GM23338 (cell line): ENCODE measurements around the gene ADRA2A. TPM values are rescaled to one million over a fixed set of nuclear protein-coding genes. Genes with fewer than 3 reads are reported as not detected.

Source experiments
- ATAC-seq: fragments of 200-7000 bp; cut with Tn5 transposase; 3 replicates; pipeline ENCODE4 v1.9.1; 2020
- DNase-seq: peaks from one replicate; pipeline ENCODE4 v3.0.0-alpha.2; 2015; ENCODE audit warnings: low spot score
- H2AFZ ChIP-seq: fragments of 200-600 bp; sonication (generic); 2 replicates; pipeline ENCODE4 v1.8.0; 2016; ENCODE audit warnings: antibody characterized with exemption, mild to moderate bottlenecking, moderate library complexity
- H3F3A ChIP-seq: fragments of 200-600 bp; sonication (generic); replicated peaks from 2 replicates; pipeline ENCODE4 v1.8.0; 2017; ENCODE audit warnings: antibody characterized with exemption, mixed run types, low read depth
- H3K27ac ChIP-seq: fragments of 200-600 bp; sonication (generic); 2 replicates; pipeline ENCODE4 v1.6.1; 2016; ENCODE audit warnings: low read depth
- H3K27me3 ChIP-seq: fragments of 200-600 bp; sonication (generic); 2 replicates; pipeline ENCODE4 v1.8.0; 2016; ENCODE audit warnings: mild to moderate bottlenecking, mixed run types, moderate library complexity; ENCODE audit not compliant: insufficient read depth
- H3K36me3 ChIP-seq: fragments of 200-600 bp; sonication (generic); 2 replicates; pipeline ENCODE4 v1.8.0; 2016; ENCODE audit warnings: mild to moderate bottlenecking; ENCODE audit not compliant: insufficient read depth
- H3K4me1 ChIP-seq: fragments of 200-600 bp; sonication (generic); 2 replicates; pipeline ENCODE4 v1.8.0; 2016; ENCODE audit warnings: mild to moderate bottlenecking, moderate library complexity; ENCODE audit not compliant: insufficient read depth
- H3K4me2 ChIP-seq: fragments of 200-600 bp; sonication (generic); 2 replicates; pipeline ENCODE4 v1.7.1; 2017; ENCODE audit warnings: mixed run types
- H3K4me3 ChIP-seq: fragments of 200-600 bp; sonication (generic); 2 replicates; pipeline ENCODE4 v1.6.1; 2016; ENCODE audit warnings: mixed run types
- H3K79me2 ChIP-seq: fragments of 200-600 bp; sonication (generic); replicated peaks from 2 replicates; pipeline ENCODE4 v1.8.0; 2017; ENCODE audit warnings: mild to moderate bottlenecking; ENCODE audit not compliant: insufficient read depth
- H3K9me2 ChIP-seq: fragments of 200-600 bp; sonication (generic); 2 replicates; pipeline ENCODE4 v1.8.0; 2017; ENCODE audit not compliant: insufficient read depth
- H4K20me1 ChIP-seq: fragments of 200-600 bp; sonication (generic); replicated peaks from 2 replicates; pipeline ENCODE4 v1.8.0; 2017; ENCODE audit warnings: mild to moderate bottlenecking; ENCODE audit not compliant: insufficient read depth
- H3K27ac Mint-ChIP-seq: 2 replicates; pipeline ENCODE4 v1.8.0; 2020; ENCODE audit warnings: inconsistent platforms, mild to moderate bottlenecking, moderate library complexity, mixed read lengths
- H3K27me3 Mint-ChIP-seq: 3 replicates; pipeline ENCODE4 v1.8.0; 2022; ENCODE audit warnings: low read depth, mild to moderate bottlenecking, moderate library complexity, mixed read lengths, inconsistent platforms; ENCODE audit not compliant: insufficient read depth, poor library complexity
- H3K36me3 Mint-ChIP-seq: 3 replicates; pipeline ENCODE4 v1.8.0; 2021; ENCODE audit warnings: low read depth, mild to moderate bottlenecking, inconsistent platforms, moderate library complexity, mixed read lengths
- H3K4me1 Mint-ChIP-seq: 3 replicates; pipeline ENCODE4 v1.8.0; 2020; ENCODE audit warnings: mild to moderate bottlenecking, inconsistent platforms, mixed read lengths
- H3K4me3 Mint-ChIP-seq: 3 replicates; pipeline ENCODE4 v1.8.0; 2021; ENCODE audit warnings: moderate library complexity, mild to moderate bottlenecking, inconsistent platforms, mixed read lengths
- H3K9me3 Mint-ChIP-seq: 3 replicates; pipeline ENCODE4 v1.8.0; 2020; ENCODE audit warnings: moderate library complexity, mild to moderate bottlenecking, inconsistent platforms, mixed read lengths
- CREB1 ChIP-seq: fragments of 250-450 bp; sonication (Bioruptor Pico); IDR thresholded peaks from 2 replicates; pipeline ENCODE4 v1.5.0; 2020; ENCODE audit warnings: low read depth, mild to moderate bottlenecking, moderate library complexity
- CTCF ChIP-seq, 2 experiments: fragments of 200-600 bp in 1 of 2; sonication (generic) in 1 of 2; conservative IDR thresholded peaks; 2 replicates each; pipeline versions ENCODE4 v1.5.1 to v1.6.1; 2016 to 2017; ENCODE audit warnings: antibody characterized with exemption in 2 of 2, low read depth in 2 of 2, mild to moderate bottlenecking in 2 of 2, moderate library complexity in 1 of 2
- EZH2 ChIP-seq: fragments of 200-600 bp; sonication (generic); IDR thresholded peaks from one replicate; pipeline ENCODE4 v1.8.0; 2017; ENCODE audit warnings: antibody characterized with exemption, mild to moderate bottlenecking, low read depth; ENCODE audit not compliant: unreplicated experiment
- JUNB ChIP-seq: IDR thresholded peaks from one replicate; pipeline ENCODE4 v1.6.1; 2016; ENCODE audit warnings: antibody characterized with exemption; ENCODE audit not compliant: unreplicated experiment
- STAT1 ChIP-seq: IDR thresholded peaks from one replicate; pipeline ENCODE4 v1.6.1; 2016; ENCODE audit warnings: antibody characterized with exemption; ENCODE audit not compliant: unreplicated experiment
- ZNF462 ChIP-seq: fragments of 250-450 bp; sonication (Bioruptor Pico); IDR thresholded peaks from 2 replicates; pipeline ENCODE4 v1.5.0; 2020; ENCODE audit warnings: mild to moderate bottlenecking, moderate library complexity
- polyA plus RNA-seq: library from polyadenylated mRNA; unstranded; fragments of >200 nt; fragmentation: Nextera tagmentation; extraction: Ambion mirVana; gene quantifications from 2 replicates; pipeline ENCODE4 v1.2.1, GENCODE V29; 2016
- total RNA-seq: library from RNA; depleted of rRNA; stranded (reverse); fragments of >200 nt; shearing (Covaris generic); gene quantifications from 2 replicates; pipeline ENCODE4 v1.2.3, GENCODE V29; 2014
- TF ChIP-seq, protein P1 (sequence below): IDR thresholded peaks from 2 replicates; pipeline ENCODE4 v1.6.1; 2016; ENCODE audit warnings: antibody characterized with exemption
- TF ChIP-seq, protein P2 (sequence below): IDR thresholded peaks from one replicate; pipeline ENCODE4 v1.6.1; 2018; ENCODE audit warnings: antibody characterized with exemption; ENCODE audit not compliant: unreplicated experiment

The ADRA2A gene
- total and polyA plus RNA-seq, 2 experiments from 2014 or later, result 0.60 to 2.5 TPM

GRCh38 chr10:111103196-111103840, 26.5 kb downstream of the ADRA2A start:
- Mint-ChIP-seq H3K4me1 (peaks cover 2% of the 10 kb centered on the region; the same call in 2 of the 3 replicates), H3K4me3 (no peak overlapping the region), H3K9me3 (peaks cover 3% of the 10 kb centered on the region; the same call in 1 of the 3 replicates), H3K27ac (no peak overlapping the region), H3K27me3 (peaks cover 4% of the 10 kb centered on the region), H3K36me3 (no peaks in the 10 kb centered on the region)
- ATAC-seq (no peak), DNase-seq (no peak)
- H3K4me2 ChIP-seq, result no peak overlapping the region
- H3K27me3 ChIP-seq, result no peaks in the 10 kb centered on the region
- H3K4me3 ChIP-seq, result no peak overlapping the region
- peaks cover 4% of the 10 kb centered on the region; the same call in 1 of the 2 replicates for H3K9me2 ChIP-seq
- H3K79me2 ChIP-seq, result no peaks in the 10 kb centered on the region
- H2AFZ ChIP-seq, result no peak overlapping the region
- no peaks in the 10 kb centered on the region for H3K4me1 ChIP-seq
- TF ChIP-seq, protein P1, sequence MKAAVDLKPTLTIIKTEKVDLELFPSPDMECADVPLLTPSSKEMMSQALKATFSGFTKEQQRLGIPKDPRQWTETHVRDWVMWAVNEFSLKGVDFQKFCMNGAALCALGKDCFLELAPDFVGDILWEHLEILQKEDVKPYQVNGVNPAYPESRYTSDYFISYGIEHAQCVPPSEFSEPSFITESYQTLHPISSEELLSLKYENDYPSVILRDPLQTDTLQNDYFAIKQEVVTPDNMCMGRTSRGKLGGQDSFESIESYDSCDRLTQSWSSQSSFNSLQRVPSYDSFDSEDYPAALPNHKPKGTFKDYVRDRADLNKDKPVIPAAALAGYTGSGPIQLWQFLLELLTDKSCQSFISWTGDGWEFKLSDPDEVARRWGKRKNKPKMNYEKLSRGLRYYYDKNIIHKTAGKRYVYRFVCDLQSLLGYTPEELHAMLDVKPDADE, result no peak
- TF ChIP-seq, protein P2, sequence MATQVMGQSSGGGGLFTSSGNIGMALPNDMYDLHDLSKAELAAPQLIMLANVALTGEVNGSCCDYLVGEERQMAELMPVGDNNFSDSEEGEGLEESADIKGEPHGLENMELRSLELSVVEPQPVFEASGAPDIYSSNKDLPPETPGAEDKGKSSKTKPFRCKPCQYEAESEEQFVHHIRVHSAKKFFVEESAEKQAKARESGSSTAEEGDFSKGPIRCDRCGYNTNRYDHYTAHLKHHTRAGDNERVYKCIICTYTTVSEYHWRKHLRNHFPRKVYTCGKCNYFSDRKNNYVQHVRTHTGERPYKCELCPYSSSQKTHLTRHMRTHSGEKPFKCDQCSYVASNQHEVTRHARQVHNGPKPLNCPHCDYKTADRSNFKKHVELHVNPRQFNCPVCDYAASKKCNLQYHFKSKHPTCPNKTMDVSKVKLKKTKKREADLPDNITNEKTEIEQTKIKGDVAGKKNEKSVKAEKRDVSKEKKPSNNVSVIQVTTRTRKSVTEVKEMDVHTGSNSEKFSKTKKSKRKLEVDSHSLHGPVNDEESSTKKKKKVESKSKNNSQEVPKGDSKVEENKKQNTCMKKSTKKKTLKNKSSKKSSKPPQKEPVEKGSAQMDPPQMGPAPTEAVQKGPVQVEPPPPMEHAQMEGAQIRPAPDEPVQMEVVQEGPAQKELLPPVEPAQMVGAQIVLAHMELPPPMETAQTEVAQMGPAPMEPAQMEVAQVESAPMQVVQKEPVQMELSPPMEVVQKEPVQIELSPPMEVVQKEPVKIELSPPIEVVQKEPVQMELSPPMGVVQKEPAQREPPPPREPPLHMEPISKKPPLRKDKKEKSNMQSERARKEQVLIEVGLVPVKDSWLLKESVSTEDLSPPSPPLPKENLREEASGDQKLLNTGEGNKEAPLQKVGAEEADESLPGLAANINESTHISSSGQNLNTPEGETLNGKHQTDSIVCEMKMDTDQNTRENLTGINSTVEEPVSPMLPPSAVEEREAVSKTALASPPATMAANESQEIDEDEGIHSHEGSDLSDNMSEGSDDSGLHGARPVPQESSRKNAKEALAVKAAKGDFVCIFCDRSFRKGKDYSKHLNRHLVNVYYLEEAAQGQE, result no peak
- H3K36me3 ChIP-seq, result no peaks in the 10 kb centered on the region
- no peaks in the 10 kb centered on the region for H4K20me1 ChIP-seq
- H3K27ac ChIP-seq, result no peak overlapping the region
- no peaks in the 10 kb centered on the region for H3F3A ChIP-seq

- Histone ChIP-seq H3K27me3 (no peaks in the 10 kb centered on the region), H3K4me3 (no peak overlapping the region), H3F3A (no peaks in the 10 kb centered on the region), H3K9me2 (peaks cover 4% of the 10 kb centered on the region; the same call in 1 of the 2 replicates), H4K20me1 (no peaks in the 10 kb centered on the region), H3K27ac (no peak overlapping the region), H3K4me2 (no peak overlapping the region), H3K4me1 (no peaks in the 10 kb centered on the region), H2AFZ (no peak overlapping the region; the same call in 1 of the 2 replicates), H3K79me2 (no peaks in the 10 kb centered on the region), H3K36me3 (no peaks in the 10 kb centered on the region)
- no peak for DNase-seq
- no peak overlapping the region for H3K4me3 Mint-ChIP-seq
- no peak overlapping the region for H3K27ac Mint-ChIP-seq
- peaks cover 4% of the 10 kb centered on the region for H3K27me3 Mint-ChIP-seq
- H3K36me3 Mint-ChIP-seq, result no peaks in the 10 kb centered on the region
- peaks cover 3% of the 10 kb centered on the region; the same call in 2 of the 3 replicates for H3K4me1 Mint-ChIP-seq
- H3K9me3 Mint-ChIP-seq, result peaks cover 3% of the 10 kb centered on the region; the same call in 1 of the 3 replicates
- ATAC-seq, result no peak
- TF ChIP-seq CREB1 (CRISPR knock-in tag) (no peak), JUNB (no peak), CTCF (conservative IDR thresholded peaks at IDR 0.05; ENCODE audit: low read depth in 2 of 2) (no peak), EZH2 (no peak), ZNF462 (CRISPR knock-in tag) (no peak), STAT1 (no peak)
Measured at GRCh38 chr10:111104811-111105210, 28.0 kb downstream of the ADRA2A start.
